Stimulated activated CD8-positive, alpha-beta memory T cell treated with anti-CD3 and anti-CD28 coated beads, Interleukin-15, amount 100 ng/mL, for 48 hours (primary cell): ENCODE measurements around the gene PRDM15.
"Not testable (repeated sequence)": the region's sequence is repeated elsewhere in the genome, so short reads cannot be mapped to it uniquely, and the experiment has no call there.

ENCODE experiments used
- DNase-seq, 2 donors: peaks; one replicate each; pipeline ENCODE4 v3.0.0-alpha.2; 2020; ENCODE audit warnings: low read depth in 2 of 2

The PRDM15 gene

GRCh38 chr21:41805643-41806042 is 73.5 kb downstream of the PRDM15 start:
- DNase-seq: no peak

- no peak for DNase-seq
These were observed 74.1 kb downstream of the PRDM15 start for GRCh38 chr21:41805038-41805437.

GRCh38 chr21:41804381-41804780 is 74.8 kb downstream of the PRDM15 start:
- DNase-seq: no peak

GRCh38 chr21:41803316-41803715 is 75.8 kb downstream of the PRDM15 start:
- DNase-seq: no peak

- DNase-seq: no peak
These were observed 76.5 kb downstream of the PRDM15 start for GRCh38 chr21:41802684-41803083.

- no peak for DNase-seq
These were observed 77.0 kb downstream of the PRDM15 start for GRCh38 chr21:41802198-41802584.

- DNase-seq: no peak
These were observed 77.6 kb downstream of the PRDM15 start for GRCh38 chr21:41801321-41802197.

- no peak for DNase-seq
These were observed 78.5 kb downstream of the PRDM15 start for GRCh38 chr21:41800425-41801320.

GRCh38 chr21:41799763-41800162 is 79.4 kb downstream of the PRDM15 start:
- DNase-seq: no peak

GRCh38 chr21:41798326-41798725 is 80.8 kb downstream of the PRDM15 start:
- no peak for DNase-seq

GRCh38 chr21:41796476-41797080 is 82.6 kb downstream of the PRDM15 start:
- DNase-seq: no peak

- no peak for DNase-seq
These were observed 83.4 kb downstream of the PRDM15 start for GRCh38 chr21:41795726-41796125.

- DNase-seq: no peak
These were observed 84.5 kb downstream of the PRDM15 start for GRCh38 chr21:41794600-41794999.

- no peak for DNase-seq
These were observed 86.4 kb downstream of the PRDM15 start for GRCh38 chr21:41792711-41793110.

- no peak for DNase-seq
These were observed 92.6 kb downstream of the PRDM15 start for GRCh38 chr21:41786509-41786987.

GRCh38 chr21:41785262-41785661 is 93.9 kb downstream of the PRDM15 start:
- DNase-seq: not testable (repeated sequence)

GRCh38 chr21:41784456-41785102 is 94.6 kb downstream of the PRDM15 start:
- DNase-seq: no peak

GRCh38 chr21:41783476-41784180 is 95.5 kb downstream of the PRDM15 start:
- DNase-seq: no peak

- DNase-seq: no peak
These were observed 98.1 kb downstream of the PRDM15 start for GRCh38 chr21:41781050-41781410.

- no peak for DNase-seq
These were observed 98.7 kb downstream of the PRDM15 start for GRCh38 chr21:41780337-41781049.
